GM19351 (cell line): Measurements from ENCODE around the gene ELOVL3.
"Not testable (repeated sequence)": the region's sequence is repeated elsewhere in the genome, so short reads cannot be mapped to it uniquely, and the experiment has no call there.

Source experiments
- ATAC-seq: cut with Tn5 transposase; IDR thresholded peaks from one replicate; pipeline ENCODE4 v1.9.1; 2021; ENCODE audit warnings: mild to moderate bottlenecking, moderate library complexity; ENCODE audit not compliant: unreplicated experiment

Gene ELOVL3

DNA sequence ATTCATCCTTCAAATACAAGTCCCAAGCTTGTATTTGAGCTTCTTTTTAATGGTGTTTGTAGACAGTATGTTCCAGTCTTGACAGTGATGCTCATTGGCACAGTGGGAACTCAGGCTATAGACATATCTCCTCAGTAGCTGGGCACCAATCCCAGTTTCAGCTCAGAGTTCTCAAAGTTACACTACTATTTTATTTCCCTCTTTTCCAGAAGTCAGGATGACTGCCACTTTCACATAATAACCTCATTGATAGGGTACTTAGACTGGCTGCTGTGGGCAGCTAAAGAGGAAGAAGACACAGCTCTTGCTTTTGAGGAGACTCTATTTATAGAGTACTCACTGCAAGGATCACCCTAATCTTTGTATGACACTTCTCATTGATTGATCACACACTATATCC lies 21.6 kb downstream of the ELOVL3 start:
- ATAC-seq: no peak

DNA sequence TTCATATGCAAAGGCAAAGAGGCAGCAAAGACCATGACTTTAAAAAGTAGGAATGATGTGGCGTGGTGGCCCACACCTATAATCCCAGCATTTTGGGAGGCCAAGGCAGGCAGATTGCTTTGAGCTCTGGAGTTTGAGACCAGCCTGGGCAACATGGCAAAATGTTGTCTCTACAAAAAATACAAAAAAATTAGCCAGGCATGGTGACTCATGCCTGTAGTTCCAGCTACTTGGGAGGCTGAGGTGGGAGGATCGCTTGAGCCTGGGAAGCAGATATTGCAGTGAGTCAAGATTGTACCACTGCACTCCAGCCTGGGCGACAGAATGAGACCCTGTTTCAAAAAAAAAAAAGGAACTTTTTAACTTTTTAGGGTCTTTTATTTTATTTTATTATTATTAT lies 26.4 kb downstream of the ELOVL3 start:
- ATAC-seq: not testable (repeated sequence)

DNA sequence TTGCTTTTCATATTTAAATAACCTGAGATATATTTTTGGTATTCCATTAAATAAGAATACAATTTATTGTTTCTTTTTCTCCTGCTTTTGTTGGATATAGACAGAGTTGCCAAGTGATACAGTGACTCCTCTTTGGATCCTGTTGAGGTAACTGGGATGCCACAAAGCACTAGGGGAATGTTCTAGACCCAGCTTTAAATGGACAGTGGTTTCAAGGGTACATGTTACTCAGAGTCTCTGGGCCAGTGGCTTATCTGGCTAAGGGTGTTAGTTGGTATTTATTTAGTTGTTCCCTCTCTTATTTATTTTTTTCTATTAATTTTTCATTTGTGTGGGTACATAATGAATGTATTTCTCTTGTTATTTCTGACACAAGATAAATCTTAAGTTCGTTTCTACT lies 28.3 kb downstream of the ELOVL3 start:
- ATAC-seq: no peak

DNA sequence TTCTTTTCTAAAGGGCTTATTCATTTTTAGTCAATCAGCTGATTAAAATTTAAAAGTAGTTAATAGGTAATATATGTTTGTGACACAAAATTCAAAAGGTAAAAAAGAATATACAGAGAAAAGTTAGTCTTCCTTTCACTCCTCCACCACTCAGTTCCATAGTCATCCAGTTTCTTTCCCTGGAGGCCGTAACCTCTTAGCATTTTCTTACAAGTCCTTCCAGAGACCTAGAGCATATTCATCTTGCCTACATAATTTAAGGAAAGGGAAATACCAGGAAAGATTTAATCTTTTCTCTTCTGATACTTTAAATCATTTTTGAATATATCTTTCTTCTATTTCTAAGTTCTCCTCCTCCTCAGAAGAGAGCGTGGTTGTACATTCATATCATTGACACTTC lies 29.3 kb downstream of the ELOVL3 start:
- ATAC-seq: no peak

DNA sequence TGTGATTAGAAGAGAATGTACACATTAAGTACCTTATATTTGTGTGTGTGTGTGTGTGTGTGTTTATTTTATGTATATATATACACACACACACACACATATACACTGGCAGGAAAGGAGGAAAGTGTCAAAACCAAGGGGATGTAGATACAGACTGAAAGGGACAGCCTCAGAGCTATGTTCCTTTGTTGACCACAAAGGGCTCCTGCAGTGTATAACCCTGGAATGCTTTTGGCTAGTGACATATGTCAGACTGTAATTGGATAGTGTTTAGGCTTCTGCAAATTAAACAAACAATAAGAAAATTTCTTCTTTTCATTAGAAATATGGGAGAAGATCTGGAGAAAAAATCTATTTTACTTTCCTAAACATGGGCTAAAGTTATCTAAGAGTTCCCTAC lies 35.1 kb downstream of the ELOVL3 start:
- no peak for ATAC-seq

DNA sequence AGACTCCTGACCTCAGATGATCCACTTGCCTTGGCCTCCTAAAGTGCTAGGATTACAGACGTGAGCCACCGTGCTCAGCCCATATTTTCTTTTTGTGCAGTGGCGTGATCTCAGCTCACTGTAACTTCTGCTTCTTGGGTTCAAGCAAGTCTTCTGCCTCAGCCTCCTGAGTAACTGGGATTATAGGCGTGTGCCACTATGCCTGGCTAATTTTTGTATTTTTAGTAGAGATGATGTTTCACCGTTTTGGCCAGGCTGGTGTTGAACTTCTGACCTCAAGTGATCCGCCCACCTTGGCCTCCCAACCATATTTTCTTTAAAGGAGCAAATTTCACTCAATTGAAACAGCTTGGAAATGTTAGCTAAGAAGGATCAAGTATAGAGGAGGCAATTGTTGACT lies 35.7 kb downstream of the ELOVL3 start:
- no peak for ATAC-seq

DNA sequence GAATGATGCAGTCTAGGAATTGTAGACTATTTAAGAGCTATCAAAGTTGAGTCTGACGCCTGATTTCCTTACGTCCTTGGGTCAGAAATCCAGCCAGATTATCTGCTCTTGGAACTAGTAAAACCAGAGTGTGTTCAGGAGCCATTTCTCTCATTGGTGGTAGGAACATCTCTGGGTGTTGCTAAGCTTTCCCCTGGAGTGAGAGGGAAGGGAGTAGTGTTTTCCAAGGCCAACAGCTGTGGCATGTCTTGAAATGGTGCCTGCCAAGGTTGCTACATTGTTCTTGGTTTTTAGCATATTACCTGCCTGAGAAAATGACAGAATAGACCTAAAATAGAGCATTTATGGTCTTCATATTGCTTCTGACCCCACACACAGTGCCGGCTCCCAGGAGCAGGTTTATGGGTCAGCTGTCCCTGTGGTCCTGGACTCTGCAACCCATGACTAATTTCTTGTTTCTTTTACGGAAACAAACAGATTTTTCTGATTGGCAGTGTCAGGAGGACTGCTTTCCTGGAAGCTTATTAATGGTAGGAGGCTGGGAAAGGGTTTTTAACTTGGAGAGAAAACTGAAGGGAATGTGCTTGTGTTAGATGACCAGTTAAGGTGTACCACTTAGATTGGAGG lies 36.8 kb downstream of the ELOVL3 start:
- no peak for ATAC-seq

- no peak for ATAC-seq
Observed at GRCh38 chr10:102264371-102264770, 38.3 kb downstream of the ELOVL3 start.

DNA sequence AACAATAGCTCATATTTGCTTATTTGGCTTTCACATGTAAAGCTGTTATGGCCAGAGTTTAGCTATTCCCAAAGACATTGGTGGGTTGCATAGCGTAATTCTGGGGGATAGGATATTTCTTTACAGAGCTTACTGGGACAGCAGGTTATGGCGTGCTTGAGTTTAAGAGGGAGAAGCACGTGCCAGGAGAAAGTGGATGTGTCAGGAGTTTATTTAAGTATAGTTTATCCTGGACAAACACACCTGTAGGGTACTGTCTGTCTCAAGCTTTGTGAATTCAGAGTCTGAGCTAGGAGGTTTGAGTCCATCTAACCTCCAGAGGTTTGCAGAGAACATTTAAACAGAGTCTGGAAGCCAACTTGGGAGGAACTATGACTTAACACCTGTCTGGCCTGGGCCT lies 40.6 kb downstream of the ELOVL3 start:
- ATAC-seq: no peak

GRCh38 chr10:102267748-102268147 lies 41.6 kb downstream of the ELOVL3 start:
- no peak for ATAC-seq

- no peak for ATAC-seq
Observed at GRCh38 chr10:102268375-102268888, 42.3 kb downstream of the ELOVL3 start.

DNA sequence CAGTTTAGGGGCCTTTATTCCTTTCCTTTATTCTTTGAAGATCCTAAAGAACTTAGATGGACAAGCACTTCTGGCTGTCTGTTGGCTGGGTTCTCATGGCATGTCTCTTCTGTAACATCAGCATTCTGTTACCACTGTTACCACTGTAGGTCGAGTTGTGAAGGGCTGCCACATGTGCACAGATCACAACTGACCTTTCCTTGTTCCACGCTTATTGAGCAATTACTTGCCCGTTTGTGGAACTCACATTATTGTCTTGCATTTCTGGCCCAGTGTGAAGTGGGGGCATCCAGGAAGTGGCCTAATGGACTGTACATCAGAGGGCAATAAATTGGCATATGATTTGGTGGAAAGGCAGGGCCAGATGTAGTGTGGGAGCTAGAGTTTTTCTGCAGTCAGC lies 42.9 kb downstream of the ELOVL3 start:
- no peak for ATAC-seq

DNA sequence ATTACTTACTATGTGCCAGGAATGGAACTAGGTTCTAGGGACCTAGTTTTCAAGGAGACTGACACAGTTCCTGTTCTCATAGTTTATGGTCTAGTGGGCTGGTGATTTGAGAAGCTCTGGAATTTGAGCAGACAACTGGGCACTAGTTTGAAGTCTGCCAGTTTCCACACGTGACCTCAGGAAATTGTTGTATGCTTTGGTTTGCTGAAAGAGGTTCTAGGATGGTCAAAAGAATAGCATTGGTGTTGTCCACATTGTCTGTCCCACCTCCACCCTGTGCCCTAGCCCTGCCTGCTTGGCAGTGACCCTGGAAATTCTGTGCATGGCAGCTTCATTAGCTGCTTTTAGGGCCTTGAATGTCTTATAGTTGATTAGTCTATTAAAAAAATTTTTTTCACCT lies 48.0 kb downstream of the ELOVL3 start:
- ATAC-seq: no peak

DNA sequence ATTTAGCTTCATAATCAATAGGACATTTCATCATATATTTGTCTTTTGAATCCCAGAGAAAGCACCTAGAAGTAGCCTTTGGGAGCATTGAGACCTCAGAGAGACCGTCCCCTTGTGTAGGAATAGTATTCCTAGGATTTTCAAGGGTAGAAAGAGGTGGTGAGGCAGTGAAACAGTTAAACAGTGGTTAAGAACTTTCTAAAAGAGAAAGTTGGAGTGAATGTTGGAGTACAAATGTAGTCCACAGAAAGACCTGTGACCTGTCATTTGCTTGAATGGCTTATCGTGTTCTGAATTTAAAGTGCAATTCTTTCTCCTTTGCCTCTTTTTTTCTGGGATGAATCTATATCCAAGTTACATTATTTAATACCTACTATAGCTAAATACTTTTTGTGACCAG lies 49.2 kb downstream of the ELOVL3 start:
- no peak for ATAC-seq

GRCh38 chr10:102279104-102279503 lies 53.0 kb downstream of the ELOVL3 start:
- no peak for ATAC-seq
